Measurements from ENCODE around the gene ALPP.

ALPP gene

GRCh38 chr2:232351686-232352510, 26.7 kb upstream of the ALPP start:
- H3K27me3 ChIP-seq (ENCODE audit: insufficient read depth, insufficient read length): no peaks in the 10 kb centered on the region
- no peak overlapping the region for H3K4me3 ChIP-seq (ENCODE audit: insufficient read length, low read depth)
- TF ChIP-seq ZNF274 (IDR thresholded peaks at IDR 0.05; ENCODE audit: low read depth, low read length) (no peak), SUZ12 (IDR thresholded peaks at IDR 0.05; ENCODE audit: extremely low read depth, insufficient read depth, insufficient read length) (no peak), YY1 (IDR thresholded peaks at IDR 0.05; ENCODE audit: insufficient read depth, insufficient read length) (no peak)
- peaks cover 30% of the 10 kb centered on the region; the same call in 1 of the 2 replicates for H3K9me3 ChIP-seq (ENCODE audit: insufficient read depth, low read length)
- DNase-seq (ENCODE audit: low read depth, low spot score): no peak
- H3K4me1 ChIP-seq (ENCODE audit: insufficient read depth, insufficient read length): no peaks in the 10 kb centered on the region
- H3K9ac ChIP-seq (ENCODE audit: insufficient read length, low read depth): no peak overlapping the region
- no peaks in the 10 kb centered on the region for H3K36me3 ChIP-seq (ENCODE audit: insufficient read depth, insufficient read length, low read length)

- H3K36me3 ChIP-seq (ENCODE audit: insufficient read depth, insufficient read length, low read length): no peaks in the 10 kb centered on the region
- no peak overlapping the region for H3K4me3 ChIP-seq (ENCODE audit: insufficient read length, low read depth)
- no peaks in the 10 kb centered on the region for H3K4me1 ChIP-seq (ENCODE audit: insufficient read depth, insufficient read length)
- no peaks in the 10 kb centered on the region for H3K27me3 ChIP-seq (ENCODE audit: insufficient read depth, insufficient read length)
- no peak overlapping the region for H3K9ac ChIP-seq (ENCODE audit: insufficient read length, low read depth)
- peaks cover 30% of the 10 kb centered on the region; the same call in 1 of the 2 replicates for H3K9me3 ChIP-seq (ENCODE audit: insufficient read depth, low read length)
- TF ChIP-seq YY1 (IDR thresholded peaks at IDR 0.05; ENCODE audit: insufficient read depth, insufficient read length): no peak
- no peak for TF ChIP-seq SUZ12 (IDR thresholded peaks at IDR 0.05; ENCODE audit: extremely low read depth, insufficient read depth, insufficient read length)
- TF ChIP-seq ZNF274 (IDR thresholded peaks at IDR 0.05; ENCODE audit: low read depth, low read length): no peak
- no peak for DNase-seq (ENCODE audit: low read depth, low spot score)
Measured at GRCh38 chr2:232352511-232353091, 25.9 kb upstream of the ALPP start.

GRCh38 chr2:232353096-232353495, 25.5 kb upstream of the ALPP start:
- TF ChIP-seq ZNF274 (IDR thresholded peaks at IDR 0.05; ENCODE audit: low read depth, low read length) (no peak), YY1 (IDR thresholded peaks at IDR 0.05; ENCODE audit: insufficient read depth, insufficient read length) (no peak), SUZ12 (IDR thresholded peaks at IDR 0.05; ENCODE audit: extremely low read depth, insufficient read depth, insufficient read length) (no peak)
- Histone ChIP-seq H3K9me3 (ENCODE audit: insufficient read depth, low read length) (peaks cover 30% of the 10 kb centered on the region; the same call in 1 of the 2 replicates), H3K4me3 (ENCODE audit: insufficient read length, low read depth) (no peak overlapping the region), H3K27me3 (ENCODE audit: insufficient read depth, insufficient read length) (no peaks in the 10 kb centered on the region), H3K9ac (ENCODE audit: insufficient read length, low read depth) (no peak overlapping the region), H3K36me3 (ENCODE audit: insufficient read depth, insufficient read length, low read length) (no peaks in the 10 kb centered on the region), H3K4me1 (ENCODE audit: insufficient read depth, insufficient read length) (no peaks in the 10 kb centered on the region)
- DNase-seq (ENCODE audit: low read depth, low spot score): no peak

GRCh38 chr2:232353660-232354059, 24.9 kb upstream of the ALPP start:
- Histone ChIP-seq H3K9me3 (ENCODE audit: insufficient read depth, low read length) (peaks cover 30% of the 10 kb centered on the region; the same call in 1 of the 2 replicates), H3K36me3 (ENCODE audit: insufficient read depth, insufficient read length, low read length) (no peaks in the 10 kb centered on the region), H3K9ac (ENCODE audit: insufficient read length, low read depth) (no peak overlapping the region), H3K4me3 (ENCODE audit: insufficient read length, low read depth) (no peak overlapping the region), H3K4me1 (ENCODE audit: insufficient read depth, insufficient read length) (no peaks in the 10 kb centered on the region), H3K27me3 (ENCODE audit: insufficient read depth, insufficient read length) (no peaks in the 10 kb centered on the region)
- no peak for DNase-seq (ENCODE audit: low read depth, low spot score)
- no peak for TF ChIP-seq YY1 (IDR thresholded peaks at IDR 0.05; ENCODE audit: insufficient read depth, insufficient read length)
- no peak for TF ChIP-seq SUZ12 (IDR thresholded peaks at IDR 0.05; ENCODE audit: extremely low read depth, insufficient read depth, insufficient read length)
- no peak for TF ChIP-seq ZNF274 (IDR thresholded peaks at IDR 0.05; ENCODE audit: low read depth, low read length)

DNA sequence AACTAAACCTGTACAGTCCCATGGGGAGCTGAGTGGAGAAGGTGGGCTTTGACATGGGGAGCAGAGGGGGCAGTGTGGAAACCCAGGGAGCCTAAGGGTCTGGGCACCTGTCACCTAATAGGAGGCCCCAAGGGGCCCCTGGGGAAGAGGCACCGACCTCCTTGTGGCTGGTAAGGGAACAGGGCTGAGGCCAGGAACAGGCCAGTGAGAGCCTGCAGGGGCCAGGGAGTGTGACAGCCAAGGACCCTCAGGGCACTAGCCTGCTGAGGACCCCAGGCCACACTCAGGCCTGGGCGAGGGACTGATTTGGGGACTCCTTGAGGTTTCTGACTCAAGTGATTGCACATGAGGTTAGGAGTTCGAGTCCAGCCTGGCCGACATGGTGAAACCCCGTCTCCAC, 24.5 kb upstream of the ALPP start:
- TF ChIP-seq ZNF274 (IDR thresholded peaks at IDR 0.05; ENCODE audit: low read depth, low read length) (no peak), YY1 (IDR thresholded peaks at IDR 0.05; ENCODE audit: insufficient read depth, insufficient read length) (no peak), SUZ12 (IDR thresholded peaks at IDR 0.05; ENCODE audit: extremely low read depth, insufficient read depth, insufficient read length) (no peak)
- Histone ChIP-seq H3K36me3 (ENCODE audit: insufficient read depth, insufficient read length, low read length) (no peaks in the 10 kb centered on the region), H3K9me3 (ENCODE audit: insufficient read depth, low read length) (peaks cover 30% of the 10 kb centered on the region; the same call in 1 of the 2 replicates), H3K4me3 (ENCODE audit: insufficient read length, low read depth) (no peak overlapping the region), H3K9ac (ENCODE audit: insufficient read length, low read depth) (no peak overlapping the region), H3K27me3 (ENCODE audit: insufficient read depth, insufficient read length) (no peaks in the 10 kb centered on the region), H3K4me1 (ENCODE audit: insufficient read depth, insufficient read length) (no peaks in the 10 kb centered on the region)
- DNase-seq (ENCODE audit: low read depth, low spot score): no peak

GRCh38 chr2:232361646-232362045, 16.9 kb upstream of the ALPP start:
- Histone ChIP-seq H3K4me3 (ENCODE audit: insufficient read length, low read depth) (no peak overlapping the region), H3K27me3 (ENCODE audit: insufficient read depth, insufficient read length) (no peaks in the 10 kb centered on the region), H3K4me1 (ENCODE audit: insufficient read depth, insufficient read length) (peaks cover 13% of the 10 kb centered on the region), H3K36me3 (ENCODE audit: insufficient read depth, insufficient read length, low read length) (no peaks in the 10 kb centered on the region), H3K9ac (ENCODE audit: insufficient read length, low read depth) (no peak overlapping the region), H3K9me3 (ENCODE audit: insufficient read depth, low read length) (peaks cover 11% of the 10 kb centered on the region; the same call in 1 of the 2 replicates)
- TF ChIP-seq YY1 (IDR thresholded peaks at IDR 0.05; ENCODE audit: insufficient read depth, insufficient read length) (no peak), SUZ12 (IDR thresholded peaks at IDR 0.05; ENCODE audit: extremely low read depth, insufficient read depth, insufficient read length) (no peak), ZNF274 (IDR thresholded peaks at IDR 0.05; ENCODE audit: low read depth, low read length) (no peak)
- DNase-seq (ENCODE audit: low read depth, low spot score): no peak

Data from NT2/D1 (cell line).